H1 (cell line): Measurements from ENCODE around the gene LRRC27. TPM values are rescaled to one million over a fixed set of nuclear protein-coding genes. Genes with fewer than 3 reads are reported as not detected.

Source experiments
- CTCF ChIA-PET: fragments of 300-600 bp; sonication (Branson Sonifier 250); formaldehyde crosslinking; loops from one replicate; lab custom pipeline; 2021; ENCODE audit not compliant: partially characterized antibody; lab: Charles Lee
- POLR2A ChIA-PET: fragments of 300-600 bp; sonication (Branson Sonifier 250); formaldehyde crosslinking; loops from one replicate; lab custom pipeline; 2021; ENCODE audit warnings: inconsistent platforms; ENCODE audit not compliant: partially characterized antibody; lab: Charles Lee
- DNase-seq, 2 experiments: peaks; one replicate each; pipeline versions ENCODE4 v3.0.0 to v3.0.0-alpha.2; 2010 to 2022; ENCODE audit warnings: low spot score in 2 of 2, low read depth in 1 of 2, mixed read lengths in 1 of 2
- FAIRE-seq: peaks from 2 replicates; lab custom pipeline; 2011; peaks lifted over from hg19 to GRCh38; lab: Jason Lieb, UNC
- H2AFZ ChIP-seq: 2 replicates; pipeline ENCODE4 v1.8.1; 2012; ENCODE audit warnings: low read length, inconsistent platforms
- H2AK5ac ChIP-seq: 2 replicates; pipeline ENCODE4 v1.6.1; 2013; ENCODE audit warnings: low read depth, low read length
- H2BK120ac ChIP-seq: replicated peaks from 2 replicates; pipeline ENCODE3; 2013; ENCODE audit warnings: low read depth, low read length, inconsistent platforms
- H2BK12ac ChIP-seq: 2 replicates; pipeline ENCODE4 v1.6.1; 2013; ENCODE audit warnings: low read depth, low read length
- H2BK15ac ChIP-seq: 2 replicates; pipeline ENCODE4 v1.6.1; 2013; ENCODE audit warnings: low read length
- H2BK20ac ChIP-seq: 2 replicates; pipeline ENCODE4 v1.6.1; 2013; ENCODE audit warnings: low read length
- H2BK5ac ChIP-seq: 2 replicates; pipeline ENCODE4 v1.6.1; 2013; ENCODE audit warnings: low read depth, low read length
- H3K14ac ChIP-seq: 2 replicates; pipeline ENCODE4 v1.6.1; 2013; ENCODE audit warnings: inconsistent platforms; ENCODE audit not compliant: insufficient read length
- H3K18ac ChIP-seq: 2 replicates; pipeline ENCODE4 v1.6.1; 2013; ENCODE audit warnings: low read length; ENCODE audit errors: extremely low read depth
- H3K23ac ChIP-seq: 2 replicates; pipeline ENCODE4 v1.6.1; 2013; ENCODE audit warnings: inconsistent platforms; ENCODE audit not compliant: insufficient read length
- H3K23me2 ChIP-seq: 2 replicates; pipeline ENCODE4 v1.6.1; 2013; ENCODE audit warnings: low read depth, low read length
- H3K27ac ChIP-seq: 2 replicates; pipeline ENCODE4 v1.6.1; 2011; ENCODE audit warnings: low read depth, low read length, inconsistent platforms
- H3K27me3 ChIP-seq, 4 experiments: replicated peaks in 1 of 4; 1 replicate in 1 of 4; 2 replicates in 3 of 4; pipeline versions ENCODE4 v1.6.1 to v1.8.1; 2011 to 2013; ENCODE audit warnings: low read length in 3 of 4, mild to moderate bottlenecking in 3 of 4, inconsistent platforms in 2 of 4, mixed read lengths in 2 of 4, moderate library complexity in 1 of 4; ENCODE audit not compliant: control insufficient read depth in 3 of 4, insufficient read depth in 3 of 4; ENCODE audit errors: extremely low read depth in 1 of 4
- H3K36me3 ChIP-seq, 4 experiments: 2 replicates each; pipeline versions ENCODE4 v1.6.1 to v1.8.1; 2011 to 2013; ENCODE audit warnings: mild to moderate bottlenecking in 4 of 4, low read length in 3 of 4, moderate library complexity in 2 of 4, control low read depth in 1 of 4, inconsistent platforms in 1 of 4; ENCODE audit not compliant: insufficient read depth in 4 of 4, control insufficient read depth in 2 of 4
- H3K4ac ChIP-seq: replicated peaks from 2 replicates; pipeline ENCODE3; 2013; ENCODE audit warnings: low read length, low read depth, mixed read lengths, inconsistent platforms; ENCODE audit not compliant: insufficient read length
- H3K4me1 ChIP-seq, 4 experiments: replicated peaks in 1 of 4; 1 replicate in 1 of 4; 2 replicates in 3 of 4; pipeline versions ENCODE4 v1.6.1 to v1.8.1; 2011 to 2013; ENCODE audit warnings: low read length in 3 of 4, inconsistent platforms in 2 of 4, mixed read lengths in 1 of 4; ENCODE audit not compliant: insufficient read depth in 4 of 4, control insufficient read depth in 3 of 4
- H3K4me2 ChIP-seq, 2 experiments: 2 replicates each; pipeline versions ENCODE4 v1.6.1 to v1.8.1; 2011 to 2013; ENCODE audit warnings: low read depth in 2 of 2, low read length in 2 of 2, control low read depth in 1 of 2, inconsistent platforms in 1 of 2, mild to moderate bottlenecking in 1 of 2; ENCODE audit not compliant: insufficient read depth in 1 of 2
- H3K4me3 ChIP-seq, 4 experiments: fragments of 200-600, 300-600 bp in 1 of 4; sonication (generic), shearing (Covaris generic), sonication (Bioruptor Twin) in 1 of 4; 2 replicates each; pipeline versions ENCODE4 v1.5.1 to v1.8.1; 2011 to 2016; ENCODE audit warnings: low read length in 4 of 4, low read depth in 3 of 4, control low read depth in 2 of 4, inconsistent platforms in 2 of 4, mild to moderate bottlenecking in 2 of 4, mixed read lengths in 1 of 4, moderate library complexity in 1 of 4; ENCODE audit not compliant: insufficient read depth in 2 of 4; ENCODE audit errors: extremely low read depth in 1 of 4
- H3K56ac ChIP-seq: replicated peaks from 2 replicates; pipeline ENCODE3; 2013; ENCODE audit warnings: low read depth, mild to moderate bottlenecking, mixed read lengths, low read length, inconsistent platforms; ENCODE audit not compliant: insufficient read length
- H3K79me1 ChIP-seq: 2 replicates; pipeline ENCODE4 v1.6.1; 2013; ENCODE audit warnings: low read depth, low read length, control low read depth
- H3K79me2 ChIP-seq, 2 experiments: 2 replicates each; pipeline versions ENCODE4 v1.6.1 to v1.8.1; 2012 to 2013; ENCODE audit warnings: low read length in 2 of 2, mild to moderate bottlenecking in 2 of 2, inconsistent platforms in 1 of 2; ENCODE audit not compliant: insufficient read depth in 2 of 2, control insufficient read depth in 1 of 2
- H3K9ac ChIP-seq, 4 experiments: replicated peaks in 1 of 4; 1 replicate in 1 of 4; 2 replicates in 3 of 4; pipeline versions ENCODE4 v1.6.1 to v1.8.1; 2011 to 2013; ENCODE audit warnings: low read depth in 3 of 4, low read length in 3 of 4, control low read depth in 2 of 4, mild to moderate bottlenecking in 2 of 4, moderate library complexity in 2 of 4, inconsistent platforms in 1 of 4; ENCODE audit errors: extremely low read depth in 1 of 4
- H3K9me3 ChIP-seq, 2 experiments: 2 replicates each; pipeline versions ENCODE4 v1.6.1 to v1.8.1; 2012 to 2013; ENCODE audit warnings: mild to moderate bottlenecking in 2 of 2, moderate library complexity in 2 of 2, control low read depth in 1 of 2, inconsistent platforms in 1 of 2, low read depth in 1 of 2, low read length in 1 of 2, mixed read lengths in 1 of 2; ENCODE audit not compliant: insufficient read depth in 2 of 2
- H4K20me1 ChIP-seq, 2 experiments: replicated peaks in 1 of 2; 2 replicates each; pipeline versions ENCODE3 to v1.8.1; 2011 to 2013; ENCODE audit warnings: inconsistent platforms in 2 of 2, low read length in 2 of 2, mild to moderate bottlenecking in 1 of 2; ENCODE audit not compliant: insufficient read depth in 2 of 2, control insufficient read depth in 1 of 2
- H4K5ac ChIP-seq: 2 replicates; pipeline ENCODE4 v1.6.1; 2013; ENCODE audit warnings: low read length, low read depth, mixed read lengths, inconsistent platforms; ENCODE audit not compliant: insufficient read length
- H4K8ac ChIP-seq: 2 replicates; pipeline ENCODE4 v1.8.0; 2013; ENCODE audit warnings: mild to moderate bottlenecking, moderate library complexity, low read length, inconsistent platforms; ENCODE audit not compliant: insufficient read depth; ENCODE audit errors: extremely low read depth
- H4K91ac ChIP-seq: replicated peaks from 2 replicates; pipeline ENCODE3; 2013; ENCODE audit warnings: low read length, mixed read lengths, inconsistent platforms; ENCODE audit not compliant: insufficient read length
- ATF3 ChIP-seq: IDR thresholded peaks from 2 replicates; pipeline ENCODE4 v1.6.1; 2011; ENCODE audit warnings: low read depth, mild to moderate bottlenecking, low read length; ENCODE audit not compliant: insufficient read depth
- CTCF ChIP-seq, 3 experiments: IDR thresholded peaks; 1 replicate in 2 of 3; 2 replicates in 1 of 3; pipeline versions ENCODE4 v1.5.1 to v1.6.1; 2011; ENCODE audit warnings: low read length in 3 of 3, mild to moderate bottlenecking in 3 of 3, inconsistent platforms in 2 of 3, low read depth in 1 of 3, moderate library complexity in 1 of 3; ENCODE audit not compliant: insufficient read depth in 1 of 3; ENCODE audit errors: control extremely low read depth in 1 of 3
- HDAC6 ChIP-seq: IDR thresholded peaks from one replicate; pipeline ENCODE4 v1.7.1; 2012; ENCODE audit warnings: low read depth, mild to moderate bottlenecking, inconsistent platforms, low read length, moderate library complexity
- JUN ChIP-seq: IDR thresholded peaks from 2 replicates; pipeline ENCODE4 v1.6.1; 2011; ENCODE audit warnings: low read depth, mild to moderate bottlenecking, improper control_type of control experiment, low read length
- PHF8 ChIP-seq: fragments of 200-600 bp; sonication (generic); conservative IDR thresholded peaks from 2 replicates; pipeline ENCODE4 v1.7.1; 2012; ENCODE audit warnings: low read depth, mild to moderate bottlenecking, inconsistent platforms, low read length, moderate library complexity
- RNF2 ChIP-seq: fragments of 200-900, 300-1000 bp; sonication (generic); IDR thresholded peaks from 2 replicates; pipeline ENCODE4 v1.7.1; 2016; ENCODE audit warnings: borderline replicate concordance, low read depth, mild to moderate bottlenecking, antibody characterized with exemption, low read length; ENCODE audit not compliant: poor library complexity, severe bottlenecking; ENCODE audit errors: missing control alignments
- SIX5 ChIP-seq: IDR thresholded peaks from 2 replicates; pipeline ENCODE4 v1.6.1; 2011; ENCODE audit warnings: mild to moderate bottlenecking, low read depth, low read length
- USF2 ChIP-seq: IDR thresholded peaks from 2 replicates; pipeline ENCODE4 v1.6.1; 2011; ENCODE audit warnings: low read length, improper control_type of control experiment
- ZNF274 ChIP-seq: IDR thresholded peaks from 2 replicates; pipeline ENCODE4 v1.7.0; 2012; ENCODE audit warnings: low read length, borderline replicate concordance; ENCODE audit errors: extremely low read depth
- WGBS, 2 experiments: shearing (Covaris generic) in 1 of 2; methylation state at CpG; one replicate each; pipeline versions ENCODE4 v1.1.6 to v1.1.7; 2013 to 2015; ENCODE audit warnings: low lambda C conversion rate in 2 of 2, mixed read lengths in 2 of 2, inconsistent platforms in 1 of 2, low coverage in 1 of 2, missing lambda C conversion rate in 1 of 2; ENCODE audit not compliant: insufficient replicate concordance in 2 of 2, insufficient coverage in 1 of 2, insufficient read length in 1 of 2; ENCODE audit errors: extremely low coverage in 1 of 2, missing lambda C conversion rate in 1 of 2; 5-methylcytosine and 5-hydroxymethylcytosine counted together
- polyA plus RNA-seq, 7 experiments: library from polyadenylated mRNA; depleted of rRNA in 3 of 7; stranded (reverse) in 5 of 7; unstranded in 2 of 7; fragments of >200 nt in 5 of 7; fragments of 200-250 nt in 2 of 7; gene quantifications; 1 replicate in 5 of 7; 2 replicates in 1 of 7; 4 replicates in 1 of 7; pipeline versions ENCODE4 v1.2.1 to v1.2.3, GENCODE V29; 2011 to 2013; ENCODE audit warnings: missing spikeins in 2 of 7, mixed read lengths in 2 of 7
- total RNA-seq: library from RNA; stranded (reverse); fragmentation: NEBNext Ultra II Directional; extraction: Animal tissue kit (Norgen Biotek cat#: 25700); gene quantifications from 2 replicates; pipeline ENCODE4 v1.2.1, GENCODE V29; 2021

Gene LRRC27
- total and polyA plus RNA-seq, 2 of the 8 experiments (the other 6 are each of a cell fraction or from before 2014, with no cell fraction given): 1.2 to 3.8 TPM

- DNase-seq (no peak), FAIRE-seq (no peak)
- H2AFZ ChIP-seq: no peak overlapping the region
- no peak overlapping the region for H2BK20ac ChIP-seq
- H3K27me3 ChIP-seq: peaks cover 0 to 2% (median 1%) of the 10 kb centered on the region in 4 experiments; a peak in 1 of 7 replicates
- H3K18ac ChIP-seq: no peak overlapping the region
- H3K23ac ChIP-seq: no peak overlapping the region
- no peaks in the 10 kb centered on the region for H3K23me2 ChIP-seq
- H4K20me1 ChIP-seq: no peaks in the 10 kb centered on the region
- H3K4me2 ChIP-seq: no peak overlapping the region
- H3K9ac ChIP-seq: no peak overlapping the region
- H2BK5ac ChIP-seq: no peak overlapping the region
- WGBS, 2 experiments: 90% methylated on average over 9 of the region's 9 CpGs; no CpG with 5 or more reads in 1 of the 2 experiments
- CTCF ChIA-PET: no interaction called here
- H3K9me3 ChIP-seq: no peaks in the 10 kb centered on the region
- H3K4me3 ChIP-seq: no peak overlapping the region
- no peak overlapping the region for H2BK15ac ChIP-seq
- H3K56ac ChIP-seq: no peak overlapping the region
- POLR2A ChIA-PET: no interaction called here
- H3K14ac ChIP-seq: no peak overlapping the region
- H4K91ac ChIP-seq: peak overlapping the region; percentile 47
- no peaks in the 10 kb centered on the region for H3K4me1 ChIP-seq
- no peaks in the 10 kb centered on the region for H3K79me1 ChIP-seq
- H4K8ac ChIP-seq: no peak overlapping the region; the same call in 1 of the 2 replicates
- no peak overlapping the region for H3K27ac ChIP-seq
- H2BK120ac ChIP-seq: no peak overlapping the region
- H3K79me2 ChIP-seq: no peaks in the 10 kb centered on the region
- no peak overlapping the region for H2AK5ac ChIP-seq
- no peak overlapping the region for H3K4ac ChIP-seq
- no peak overlapping the region for H4K5ac ChIP-seq
- H2BK12ac ChIP-seq: no peak overlapping the region
- no peaks in the 10 kb centered on the region for H3K36me3 ChIP-seq
- TF ChIP-seq JUN: no peak
- no peak for TF ChIP-seq ATF3
- no peak for TF ChIP-seq RNF2
- no peak for TF ChIP-seq USF2
- TF ChIP-seq HDAC6: no peak
- TF ChIP-seq CTCF (IDR thresholded peaks at IDR 0.05; ENCODE audit: control extremely low read depth in 1 of 3, insufficient read depth in 1 of 3, low read depth in 1 of 3, low read length in 3 of 3): no peak
- no peak for TF ChIP-seq PHF8
- no peak for TF ChIP-seq ZNF274
- TF ChIP-seq SIX5: no peak
These were observed 14.8 kb downstream of the LRRC27 start for GRCh38 chr10:132346806-132347205.
